ENCODE data around the gene ANKRD61.
A peak's percentile ranks its signal among the peaks of the same experiment; 100 is the strongest.
"Not testable (repeated sequence)": the region's sequence is repeated elsewhere in the genome, so short reads cannot be mapped to it uniquely, and the experiment has no call there.

ANKRD61 gene

GRCh38 chr7:6030988-6031387, at the start of gene ANKRD61:
ANKRD61 (plus strand) TSS chr7:6031376; CDS start chr7:6031376, 0 bp downstream.
- Histone ChIP-seq H3K36me3 (ENCODE audit: insufficient read depth, low read length) (peaks cover 44% of the 10 kb centered on the region), H3K4me1 (ENCODE audit: insufficient read depth, low read length) (no peaks in the 10 kb centered on the region), H3K4me3 (ENCODE audit: low read depth in 1 of 2, low read length in 2 of 2) (no peak within 1 kb of the TSS), H3K27ac (ENCODE audit: low read depth, low read length) (no peak within 1 kb of the TSS), H3K27me3 (ENCODE audit: control insufficient read depth in 1 of 2, insufficient read depth in 2 of 2, low read length in 2 of 2) (no peaks in the 10 kb centered on the region), H3K9ac (ENCODE audit: low read length) (no peak within 1 kb of the TSS), H3K9me3 (ENCODE audit: low read length) (no peaks in the 10 kb centered on the region)

GRCh38 chr7:5987061-5987460, 44.1 kb upstream of the ANKRD61 start:
- not testable (repeated sequence) for H3K9ac ChIP-seq (ENCODE audit: low read length)

GRCh38 chr7:5997210-5997808, 33.9 kb upstream of the ANKRD61 start:
- Histone ChIP-seq H3K9me3 (ENCODE audit: low read length) (no peaks in the 10 kb centered on the region), H3K4me1 (ENCODE audit: insufficient read depth, low read length) (no peaks in the 10 kb centered on the region), H3K36me3 (ENCODE audit: insufficient read depth, low read length) (peaks cover 28% of the 10 kb centered on the region), H3K4me3 (ENCODE audit: low read depth in 1 of 2, low read length in 2 of 2) (no peak overlapping the region), H3K9ac (ENCODE audit: low read length) (no peak overlapping the region), H3K27ac (ENCODE audit: low read depth, low read length) (no peak overlapping the region), H3K27me3 (ENCODE audit: control insufficient read depth in 1 of 2, insufficient read depth in 2 of 2, low read length in 2 of 2) (no peaks in the 10 kb centered on the region)

More at GRCh38 chr7:5987061-5987460, 44.1 kb upstream of the ANKRD61 start:
- H3K27ac ChIP-seq (ENCODE audit: low read depth, low read length); H3K36me3 ChIP-seq (ENCODE audit: insufficient read depth, low read length); H3K4me1 ChIP-seq (ENCODE audit: insufficient read depth, low read length); H3K27me3 ChIP-seq (ENCODE audit: control insufficient read depth in 1 of 2, insufficient read depth in 2 of 2, low read length in 2 of 2); H3K9me3 ChIP-seq (ENCODE audit: low read length); H3K4me3 ChIP-seq (ENCODE audit: low read depth in 1 of 2, low read length in 2 of 2): not testable (repeated sequence)

- H3K9ac ChIP-seq (ENCODE audit: low read length): no peak overlapping the region
- H3K4me3 ChIP-seq (ENCODE audit: low read depth in 1 of 2, low read length in 2 of 2): no peak overlapping the region
Observed at GRCh38 chr7:6007386-6007785, 23.8 kb upstream of the ANKRD61 start.

GRCh38 chr7:6007835-6008590, 23.2 kb upstream of the ANKRD61 start:
- H3K27me3 ChIP-seq (ENCODE audit: control insufficient read depth in 1 of 2, insufficient read depth in 2 of 2, low read length in 2 of 2); H3K36me3 ChIP-seq (ENCODE audit: insufficient read depth, low read length); H3K9ac ChIP-seq (ENCODE audit: low read length); H3K9me3 ChIP-seq (ENCODE audit: low read length); H3K27ac ChIP-seq (ENCODE audit: low read depth, low read length): not testable (repeated sequence)
- Histone ChIP-seq H3K4me3 (ENCODE audit: low read depth in 1 of 2, low read length in 2 of 2) (peak overlapping the region in 1 of 2 donors; percentile 76), H3K4me1 (ENCODE audit: insufficient read depth, low read length) (peaks cover 12% of the 10 kb centered on the region)

More at GRCh38 chr7:6007386-6007785, 23.8 kb upstream of the ANKRD61 start:
- Histone ChIP-seq H3K36me3 (ENCODE audit: insufficient read depth, low read length) (peaks cover 3% of the 10 kb centered on the region), H3K27me3 (ENCODE audit: control insufficient read depth in 1 of 2, insufficient read depth in 2 of 2, low read length in 2 of 2) (no peaks in the 10 kb centered on the region), H3K9me3 (ENCODE audit: low read length) (no peaks in the 10 kb centered on the region), H3K27ac (ENCODE audit: low read depth, low read length) (no peak overlapping the region), H3K4me1 (ENCODE audit: insufficient read depth, low read length) (peaks cover 12% of the 10 kb centered on the region)

GRCh38 chr7:6008668-6009611, 22.2 kb upstream of the ANKRD61 start, which contains the start of the genes AIMP2 and PMS2:
AIMP2 (plus strand) TSS chr7:6009272; CDS start chr7:6009364, 92 bp downstream.
PMS2 (minus strand) TSS chr7:6009049; CDS start chr7:6009019, 30 bp downstream.
- Histone ChIP-seq H3K36me3 (ENCODE audit: insufficient read depth, low read length) (no peaks in the 10 kb centered on the region), H3K9ac (ENCODE audit: low read length) (peak within 1 kb of the TSS; percentile 57), H3K27me3 (ENCODE audit: control insufficient read depth in 1 of 2, insufficient read depth in 2 of 2, low read length in 2 of 2) (no peaks in the 10 kb centered on the region), H3K4me1 (ENCODE audit: insufficient read depth, low read length) (peaks cover 12% of the 10 kb centered on the region), H3K27ac (ENCODE audit: low read depth, low read length) (peak within 1 kb of the TSS; percentile 85), H3K4me3 (ENCODE audit: low read depth in 1 of 2, low read length in 2 of 2) (peak within 1 kb of the TSS; percentile 58 to 76), H3K9me3 (ENCODE audit: low read length) (no peaks in the 10 kb centered on the region)

GRCh38 chr7:6010370-6010769, 20.8 kb upstream of the ANKRD61 start:
- H3K4me1 ChIP-seq (ENCODE audit: insufficient read depth, low read length): peaks cover 17% of the 10 kb centered on the region
- H3K27ac ChIP-seq (ENCODE audit: low read depth, low read length): peak overlapping the region; percentile 7
- H3K27me3 ChIP-seq (ENCODE audit: control insufficient read depth in 1 of 2, insufficient read depth in 2 of 2, low read length in 2 of 2); H3K36me3 ChIP-seq (ENCODE audit: insufficient read depth, low read length); H3K9ac ChIP-seq (ENCODE audit: low read length); H3K4me3 ChIP-seq (ENCODE audit: low read depth in 1 of 2, low read length in 2 of 2); H3K9me3 ChIP-seq (ENCODE audit: low read length): not testable (repeated sequence)

GRCh38 chr7:6011541-6011940, 19.6 kb upstream of the ANKRD61 start:
- no peaks in the 10 kb centered on the region for H3K9me3 ChIP-seq (ENCODE audit: low read length)
- H3K9ac ChIP-seq (ENCODE audit: low read length): no peak overlapping the region
- no peak overlapping the region for H3K27ac ChIP-seq (ENCODE audit: low read depth, low read length)
- H3K36me3 ChIP-seq (ENCODE audit: insufficient read depth, low read length): peaks cover 4% of the 10 kb centered on the region
- no peak overlapping the region for H3K4me3 ChIP-seq (ENCODE audit: low read depth in 1 of 2, low read length in 2 of 2)
- H3K4me1 ChIP-seq (ENCODE audit: insufficient read depth, low read length): peaks cover 28% of the 10 kb centered on the region
- no peaks in the 10 kb centered on the region for H3K27me3 ChIP-seq (ENCODE audit: control insufficient read depth in 1 of 2, insufficient read depth in 2 of 2, low read length in 2 of 2)

- Histone ChIP-seq H3K4me3 (ENCODE audit: low read depth in 1 of 2, low read length in 2 of 2) (no peak overlapping the region), H3K4me1 (ENCODE audit: insufficient read depth, low read length) (peaks cover 30% of the 10 kb centered on the region), H3K9ac (ENCODE audit: low read length) (no peak overlapping the region), H3K36me3 (ENCODE audit: insufficient read depth, low read length) (peaks cover 7% of the 10 kb centered on the region), H3K9me3 (ENCODE audit: low read length) (no peaks in the 10 kb centered on the region), H3K27ac (ENCODE audit: low read depth, low read length) (no peak overlapping the region), H3K27me3 (ENCODE audit: control insufficient read depth in 1 of 2, insufficient read depth in 2 of 2, low read length in 2 of 2) (no peaks in the 10 kb centered on the region)
Observed at GRCh38 chr7:6012355-6013104, 18.6 kb upstream of the ANKRD61 start.

GRCh38 chr7:6015917-6016652, 15.1 kb upstream of the ANKRD61 start:
- H3K9me3 ChIP-seq (ENCODE audit: low read length): no peaks in the 10 kb centered on the region
- H3K27me3 ChIP-seq (ENCODE audit: control insufficient read depth in 1 of 2, insufficient read depth in 2 of 2, low read length in 2 of 2): no peaks in the 10 kb centered on the region
- H3K9ac ChIP-seq (ENCODE audit: low read length): no peak overlapping the region
- H3K36me3 ChIP-seq (ENCODE audit: insufficient read depth, low read length): peaks cover 23% of the 10 kb centered on the region
- H3K4me1 ChIP-seq (ENCODE audit: insufficient read depth, low read length): peaks cover 19% of the 10 kb centered on the region
- H3K4me3 ChIP-seq (ENCODE audit: low read depth in 1 of 2, low read length in 2 of 2): no peak overlapping the region
- H3K27ac ChIP-seq (ENCODE audit: low read depth, low read length): peak overlapping the region; percentile 29
